RWPE2 (cell line): Measurements from ENCODE around the gene LAMB3.

ENCODE experiments used
- ATAC-seq: fragments of 200-7000 bp; cut with Tn5 transposase; 3 replicates; pipeline ENCODE4 v1.9.1; 2021; ENCODE audit warnings: low read depth
- DNase-seq: peaks from one replicate; pipeline ENCODE4 v3.0.0-alpha.2; 2020; ENCODE audit warnings: low spot score
- H3K27ac ChIP-seq: fragments of 450-650 bp; 2 replicates; pipeline ENCODE4 v1.5.1; 2017; ENCODE audit warnings: mild to moderate bottlenecking; ENCODE audit not compliant: poor library complexity, severe bottlenecking
- H3K27me3 ChIP-seq: fragments of 250-450 bp; sonication (Bioruptor Pico); 2 replicates; pipeline ENCODE4 v1.5.1; 2021; ENCODE audit warnings: mild to moderate bottlenecking, moderate library complexity; ENCODE audit not compliant: insufficient read depth, poor library complexity, severe bottlenecking
- H3K36me3 ChIP-seq: fragments of 250-450 bp; sonication (Bioruptor Pico); 2 replicates; pipeline ENCODE4 v1.5.1; 2020; ENCODE audit warnings: low read depth, mild to moderate bottlenecking, moderate library complexity
- H3K4me1 ChIP-seq: fragments of 250-450 bp; sonication (Bioruptor Pico); 2 replicates; pipeline ENCODE4 v1.5.1; 2021; ENCODE audit warnings: mild to moderate bottlenecking, moderate library complexity; ENCODE audit not compliant: insufficient read depth, poor library complexity, severe bottlenecking
- H3K4me3 ChIP-seq: fragments of 250-450 bp; sonication (Bioruptor Pico); 2 replicates; pipeline ENCODE4 v1.5.1; 2021; ENCODE audit warnings: mild to moderate bottlenecking, moderate library complexity; ENCODE audit not compliant: severe bottlenecking
- H3K9me3 ChIP-seq: fragments of 250-450 bp; sonication (Bioruptor Pico); 2 replicates; pipeline ENCODE4 v1.5.1; 2021; ENCODE audit warnings: mild to moderate bottlenecking, moderate library complexity; ENCODE audit not compliant: severe bottlenecking
- CTCF ChIP-seq: fragments of 450-650 bp; IDR thresholded peaks from one replicate; pipeline ENCODE4 v1.5.1; 2017; ENCODE audit warnings: mild to moderate bottlenecking, moderate library complexity; ENCODE audit not compliant: poor library complexity, severe bottlenecking

Gene LAMB3

GRCh38 chr1:209667103-209667502, 14.9 kb upstream of the LAMB3 start:
- ATAC-seq (no peak), DNase-seq (no peak)
- Histone ChIP-seq H3K4me3 (no peak overlapping the region), H3K9me3 (no peaks in the 10 kb centered on the region), H3K4me1 (peaks cover 3% of the 10 kb centered on the region), H3K27me3 (no peaks in the 10 kb centered on the region), H3K27ac (no peak overlapping the region), H3K36me3 (no peaks in the 10 kb centered on the region)
- no peak for TF ChIP-seq CTCF

GRCh38 chr1:209662879-209663327, 10.7 kb upstream of the LAMB3 start:
- Histone ChIP-seq H3K36me3 (no peaks in the 10 kb centered on the region), H3K4me3 (no peak overlapping the region), H3K27me3 (no peaks in the 10 kb centered on the region), H3K27ac (no peak overlapping the region), H3K9me3 (no peaks in the 10 kb centered on the region), H3K4me1 (peaks cover 8% of the 10 kb centered on the region)
- no peak for TF ChIP-seq CTCF
- ATAC-seq (no peak), DNase-seq (no peak)

- Histone ChIP-seq H3K4me1 (peaks cover 26% of the 10 kb centered on the region), H3K27ac (no peak overlapping the region), H3K27me3 (no peaks in the 10 kb centered on the region), H3K36me3 (no peaks in the 10 kb centered on the region), H3K4me3 (no peak overlapping the region), H3K9me3 (no peaks in the 10 kb centered on the region)
- ATAC-seq, result no peak
- TF ChIP-seq CTCF, result no peak
- no peak for DNase-seq
Observed at GRCh38 chr1:209661071-209661470, 8.8 kb upstream of the LAMB3 start.

- H3K27ac ChIP-seq, result peak overlapping the region; percentile 94
- no peaks in the 10 kb centered on the region for H3K9me3 ChIP-seq
- DNase-seq, result no peak
- H3K4me1 ChIP-seq, result peaks cover 38% of the 10 kb centered on the region
- H3K4me3 ChIP-seq, result no peak overlapping the region
- H3K36me3 ChIP-seq, result no peaks in the 10 kb centered on the region
- H3K27me3 ChIP-seq, result no peaks in the 10 kb centered on the region
- no peak for TF ChIP-seq CTCF
- 0 out of 3 replicates have a peak, but pooled peaks have one; percentile 13 for ATAC-seq
Observed at GRCh38 chr1:209659909-209660308, 7.7 kb upstream of the LAMB3 start.

- H3K4me1 ChIP-seq, result peaks cover 55% of the 10 kb centered on the region
- no peak for DNase-seq
- H3K27ac ChIP-seq, result peak overlapping the region; percentile 94
- no peaks in the 10 kb centered on the region for H3K36me3 ChIP-seq
- H3K9me3 ChIP-seq, result no peaks in the 10 kb centered on the region
- no peaks in the 10 kb centered on the region for H3K27me3 ChIP-seq
- no peak for ATAC-seq
- no peak for TF ChIP-seq CTCF
- no peak overlapping the region for H3K4me3 ChIP-seq
Observed at GRCh38 chr1:209657918-209658317, 5.7 kb upstream of the LAMB3 start.
